Esophagus muscularis mucosa (tissue), 4 donors: ENCODE results near the gene PARD6B.
"Not testable (repeated sequence)": the region's sequence is repeated elsewhere in the genome, so short reads cannot be mapped to it uniquely, and the experiment has no call there.

Experiments
- EP300 ChIP-seq: sonication (generic); formaldehyde crosslinking; IDR thresholded peaks from one replicate; pipeline ENCODE4 v1.6.1; 2017; ENCODE audit warnings: antibody characterized with exemption
- POLR2A ChIP-seq: fragments of 450-650 bp; IDR thresholded peaks from one replicate; pipeline ENCODE4 v1.6.1; 2017; ENCODE audit warnings: antibody characterized with exemption, moderate library complexity, mild to moderate bottlenecking, low read depth
- POLR2AphosphoS5 ChIP-seq, 2 donors: sonication (generic); formaldehyde crosslinking; IDR thresholded peaks; one replicate each; pipeline ENCODE4 v1.6.1; 2017; ENCODE audit warnings: antibody characterized with exemption in 2 of 2
- TF ChIP-seq, protein P1 (sequence below), 3 experiments: fragments of 200-600 bp in 2 of 3; fragments of 450-650 bp in 1 of 3; sonication (generic) in 2 of 3; IDR thresholded peaks; one replicate each; pipeline ENCODE4 v1.5.1; 2017 to 2019; ENCODE audit warnings: antibody characterized with exemption in 3 of 3, mild to moderate bottlenecking in 2 of 3, moderate library complexity in 1 of 3

DNA sequence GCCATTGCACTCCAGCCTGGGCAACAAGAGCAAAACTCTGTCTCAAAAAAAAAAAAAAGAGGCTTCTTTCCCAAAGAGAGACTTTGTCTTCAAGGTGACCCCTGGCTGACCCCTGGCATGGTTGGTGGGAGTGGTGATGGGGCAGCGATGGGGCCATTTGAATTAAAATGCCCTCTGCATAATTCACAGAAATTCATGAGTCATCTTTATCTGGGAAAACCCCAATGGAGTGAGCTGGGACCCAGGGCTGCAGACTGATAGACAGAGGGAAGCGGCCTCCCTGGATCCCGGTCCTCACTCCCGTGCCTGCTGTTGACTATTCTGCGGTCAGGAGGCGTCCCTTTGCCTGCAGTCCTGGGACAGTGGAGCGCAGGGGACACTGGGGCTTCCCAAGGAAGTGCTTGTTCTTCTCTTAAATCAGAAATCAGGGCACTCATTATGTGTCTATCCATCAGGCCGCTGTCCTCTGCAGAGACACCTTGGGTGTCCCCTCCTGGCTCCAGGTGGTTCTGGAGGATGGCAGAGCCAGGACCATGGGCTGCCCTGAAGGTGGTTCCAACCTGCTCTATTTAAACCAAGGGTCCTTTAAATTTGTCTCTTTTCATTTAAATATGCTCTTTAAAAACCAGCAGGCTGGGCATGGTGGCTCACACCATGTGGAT is 40.2 kb downstream of the PARD6B start:
- not testable (repeated sequence) for TF ChIP-seq POLR2A; POLR2AphosphoS5 (IDR thresholded peaks at IDR 0.05); EP300
- TF ChIP-seq, protein P1, sequence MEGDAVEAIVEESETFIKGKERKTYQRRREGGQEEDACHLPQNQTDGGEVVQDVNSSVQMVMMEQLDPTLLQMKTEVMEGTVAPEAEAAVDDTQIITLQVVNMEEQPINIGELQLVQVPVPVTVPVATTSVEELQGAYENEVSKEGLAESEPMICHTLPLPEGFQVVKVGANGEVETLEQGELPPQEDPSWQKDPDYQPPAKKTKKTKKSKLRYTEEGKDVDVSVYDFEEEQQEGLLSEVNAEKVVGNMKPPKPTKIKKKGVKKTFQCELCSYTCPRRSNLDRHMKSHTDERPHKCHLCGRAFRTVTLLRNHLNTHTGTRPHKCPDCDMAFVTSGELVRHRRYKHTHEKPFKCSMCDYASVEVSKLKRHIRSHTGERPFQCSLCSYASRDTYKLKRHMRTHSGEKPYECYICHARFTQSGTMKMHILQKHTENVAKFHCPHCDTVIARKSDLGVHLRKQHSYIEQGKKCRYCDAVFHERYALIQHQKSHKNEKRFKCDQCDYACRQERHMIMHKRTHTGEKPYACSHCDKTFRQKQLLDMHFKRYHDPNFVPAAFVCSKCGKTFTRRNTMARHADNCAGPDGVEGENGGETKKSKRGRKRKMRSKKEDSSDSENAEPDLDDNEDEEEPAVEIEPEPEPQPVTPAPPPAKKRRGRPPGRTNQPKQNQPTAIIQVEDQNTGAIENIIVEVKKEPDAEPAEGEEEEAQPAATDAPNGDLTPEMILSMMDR (IDR thresholded peaks at IDR 0.05): not testable (repeated sequence)
